ENCODE results near the gene LYPD6B. TPM values are rescaled to one million over a fixed set of nuclear protein-coding genes. Genes with fewer than 3 reads are reported as not detected.

LYPD6B gene
- total RNA-seq, 1 donor from 2014 or later, result not detected

- H3K4me1 Mint-ChIP-seq (ENCODE audit: low read depth), result peaks cover 19% of the 10 kb centered on the region
- intact Hi-C loops (cut with micrococcal nuclease), result no loop called here
- no peak overlapping the region for H3K4me3 Mint-ChIP-seq (ENCODE audit: low read depth)
Observed at GRCh38 chr2:149070681-149071320, 32.3 kb downstream of the LYPD6B start.

DNA sequence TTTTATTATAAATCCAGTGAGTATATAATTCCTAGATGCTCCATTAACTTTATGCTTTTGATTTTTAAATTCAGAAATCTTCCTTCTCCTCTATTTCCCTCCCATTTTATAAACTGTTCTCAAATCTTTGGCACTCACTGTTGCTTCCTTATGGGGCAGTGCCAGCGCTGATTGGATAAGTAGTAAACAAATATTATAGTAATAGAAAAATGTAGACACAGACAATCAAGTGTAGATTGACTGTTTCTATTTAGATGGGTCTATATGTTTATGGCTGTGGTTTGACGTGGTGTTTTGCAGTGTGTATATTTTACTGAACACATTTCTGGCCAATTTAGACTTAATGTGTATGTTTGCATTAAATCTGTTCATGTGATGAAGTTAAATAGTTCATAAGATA is 36.6 kb downstream of the LYPD6B start:
- intact Hi-C loops (cut with micrococcal nuclease), result no loop called here
- Mint-ChIP-seq H3K9me3 (no peaks in the 10 kb centered on the region), H3K27ac (no peak overlapping the region), H3K4me1 (ENCODE audit: low read depth) (peaks cover 4% of the 10 kb centered on the region), H3K4me3 (ENCODE audit: low read depth) (no peak overlapping the region), H3K27me3 (ENCODE audit: low read depth) (peaks cover 49% of the 10 kb centered on the region), H3K36me3 (ENCODE audit: low read depth) (no peaks in the 10 kb centered on the region)
- DNase-seq (ENCODE audit: low spot score), result no peak

More at GRCh38 chr2:149070681-149071320, 32.3 kb downstream of the LYPD6B start:
- Mint-ChIP-seq H3K27me3 (ENCODE audit: low read depth) (peaks cover 30% of the 10 kb centered on the region), H3K36me3 (ENCODE audit: low read depth) (no peaks in the 10 kb centered on the region), H3K27ac (no peak overlapping the region), H3K9me3 (no peaks in the 10 kb centered on the region)
- DNase-seq (ENCODE audit: low spot score), result no peak

DNA sequence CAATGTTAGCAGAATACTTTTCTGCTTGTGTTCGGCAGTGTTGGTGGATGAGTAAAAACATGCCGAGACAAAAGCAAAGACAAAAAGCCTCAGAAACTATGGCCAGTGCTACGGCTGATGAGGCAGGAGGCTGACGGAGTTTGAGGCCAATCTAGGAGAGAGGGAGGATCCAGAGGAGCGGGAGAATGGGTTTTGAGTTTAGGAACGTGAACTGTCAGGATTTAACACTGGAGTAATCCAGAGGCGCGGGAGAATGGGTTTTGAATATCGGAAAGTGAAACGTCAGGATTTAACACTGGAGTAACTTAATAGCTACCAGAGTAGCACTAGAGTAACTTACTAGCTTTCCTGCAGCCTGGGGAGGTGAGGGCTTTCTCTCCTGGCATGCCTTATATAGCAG is 37.4 kb downstream of the LYPD6B start:
- intact Hi-C loops (cut with micrococcal nuclease), result no loop called here
- no peaks in the 10 kb centered on the region for H3K4me1 Mint-ChIP-seq (ENCODE audit: low read depth)
- no peak for DNase-seq (ENCODE audit: low spot score)
- peaks cover 49% of the 10 kb centered on the region for H3K27me3 Mint-ChIP-seq (ENCODE audit: low read depth)
- H3K4me3 Mint-ChIP-seq (ENCODE audit: low read depth), result no peak overlapping the region
- H3K27ac Mint-ChIP-seq, result no peak overlapping the region
- H3K36me3 Mint-ChIP-seq (ENCODE audit: low read depth), result no peaks in the 10 kb centered on the region
- H3K9me3 Mint-ChIP-seq, result no peaks in the 10 kb centered on the region

GRCh38 chr2:149076863-149077412 is 38.4 kb downstream of the LYPD6B start:
- DNase-seq (ENCODE audit: low spot score), result no peak
- Mint-ChIP-seq H3K36me3 (ENCODE audit: low read depth) (no peaks in the 10 kb centered on the region), H3K4me1 (ENCODE audit: low read depth) (no peaks in the 10 kb centered on the region), H3K4me3 (ENCODE audit: low read depth) (no peak overlapping the region), H3K27me3 (ENCODE audit: low read depth) (peaks cover 44% of the 10 kb centered on the region), H3K9me3 (no peaks in the 10 kb centered on the region), H3K27ac (no peak overlapping the region)
- intact Hi-C loops (cut with micrococcal nuclease), result no loop called here

- Mint-ChIP-seq H3K27me3 (ENCODE audit: low read depth) (peaks cover 40% of the 10 kb centered on the region), H3K9me3 (no peaks in the 10 kb centered on the region), H3K4me3 (ENCODE audit: low read depth) (no peak overlapping the region), H3K36me3 (ENCODE audit: low read depth) (no peaks in the 10 kb centered on the region), H3K4me1 (ENCODE audit: low read depth) (no peaks in the 10 kb centered on the region), H3K27ac (no peak overlapping the region)
- intact Hi-C loops (cut with micrococcal nuclease), result no loop called here
- no peak for DNase-seq (ENCODE audit: low spot score)
Observed at GRCh38 chr2:149077861-149078260, 39.4 kb downstream of the LYPD6B start.

DNA sequence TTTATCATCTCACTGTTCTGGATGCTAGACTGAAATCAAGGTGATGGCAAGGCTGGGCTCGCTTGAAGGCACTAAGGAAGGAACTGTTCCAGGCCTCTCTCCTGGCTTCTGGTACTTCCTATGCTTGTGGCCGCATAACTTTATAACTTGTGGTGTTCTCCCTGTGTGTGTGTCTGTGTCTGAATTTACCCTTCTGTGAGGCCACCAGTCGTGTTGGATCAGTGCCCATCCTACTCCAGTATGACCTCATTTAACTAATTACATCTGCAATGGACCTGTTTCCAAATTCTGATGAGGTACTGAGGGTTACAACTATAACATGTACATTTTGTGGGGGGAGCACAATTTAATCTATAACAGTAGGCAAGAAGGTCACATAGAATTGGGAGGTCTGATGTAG is 41.6 kb downstream of the LYPD6B start:
- Mint-ChIP-seq H3K4me1 (ENCODE audit: low read depth) (no peaks in the 10 kb centered on the region), H3K4me3 (ENCODE audit: low read depth) (no peak overlapping the region), H3K27ac (no peak overlapping the region), H3K27me3 (ENCODE audit: low read depth) (peaks cover 43% of the 10 kb centered on the region), H3K36me3 (ENCODE audit: low read depth) (no peaks in the 10 kb centered on the region), H3K9me3 (no peaks in the 10 kb centered on the region)
- DNase-seq (ENCODE audit: low spot score), result no peak
- intact Hi-C loops (cut with micrococcal nuclease), result no loop called here

DNA sequence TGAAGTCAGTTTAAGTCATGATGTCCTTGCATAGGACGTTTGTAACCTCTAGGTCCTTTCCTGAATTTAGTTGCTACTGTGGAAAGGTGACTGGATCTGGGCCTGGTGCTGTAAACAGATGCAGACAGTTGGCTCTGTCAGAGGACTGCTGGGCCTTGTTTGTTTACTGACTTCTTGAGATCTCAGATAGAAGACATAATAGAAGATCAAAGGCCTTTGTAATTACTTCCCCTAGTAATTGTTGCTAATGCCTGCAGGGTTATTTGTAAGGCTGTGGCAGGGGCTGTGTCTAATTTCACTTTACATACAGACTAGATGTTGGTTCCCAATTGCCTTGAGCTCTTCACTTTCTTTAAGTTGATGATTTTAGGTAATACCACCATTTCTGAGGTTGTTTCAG is 42.5 kb downstream of the LYPD6B start:
- no peaks in the 10 kb centered on the region for H3K4me1 Mint-ChIP-seq (ENCODE audit: low read depth)
- intact Hi-C loops (cut with micrococcal nuclease), result no loop called here

DNA sequence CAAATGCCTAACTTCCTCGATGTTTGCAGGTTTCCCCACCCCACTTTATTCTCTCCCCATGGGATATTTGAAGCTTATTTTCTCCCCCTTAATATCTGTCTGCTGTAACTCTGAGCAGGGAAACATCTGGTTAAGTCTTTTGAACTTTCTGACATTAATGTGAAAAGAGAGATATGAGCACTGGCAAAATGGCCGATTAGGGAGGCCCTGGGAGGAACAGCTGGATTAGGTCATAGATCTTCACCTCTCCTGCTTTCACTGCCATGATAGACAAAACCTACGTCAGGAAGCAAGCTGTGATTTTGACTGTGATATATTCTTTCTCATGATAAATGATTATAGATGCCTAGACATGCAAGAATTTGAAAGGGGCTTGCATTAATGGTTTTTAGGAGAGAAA is 43.6 kb downstream of the LYPD6B start:
- Mint-ChIP-seq H3K4me1 (ENCODE audit: low read depth) (no peaks in the 10 kb centered on the region), H3K4me3 (ENCODE audit: low read depth) (no peak overlapping the region), H3K9me3 (no peaks in the 10 kb centered on the region), H3K27me3 (ENCODE audit: low read depth) (peaks cover 40% of the 10 kb centered on the region), H3K27ac (no peak overlapping the region), H3K36me3 (ENCODE audit: low read depth) (no peaks in the 10 kb centered on the region)
- DNase-seq (ENCODE audit: low spot score), result no peak
- intact Hi-C loops (cut with micrococcal nuclease), result no loop called here

More for the DNA sequence above, 42.5 kb downstream of the LYPD6B start:
- Mint-ChIP-seq H3K4me3 (ENCODE audit: low read depth) (no peak overlapping the region), H3K27ac (no peak overlapping the region), H3K27me3 (ENCODE audit: low read depth) (peaks cover 42% of the 10 kb centered on the region), H3K36me3 (ENCODE audit: low read depth) (no peaks in the 10 kb centered on the region), H3K9me3 (no peaks in the 10 kb centered on the region)
- DNase-seq (ENCODE audit: low spot score), result no peak

DNA sequence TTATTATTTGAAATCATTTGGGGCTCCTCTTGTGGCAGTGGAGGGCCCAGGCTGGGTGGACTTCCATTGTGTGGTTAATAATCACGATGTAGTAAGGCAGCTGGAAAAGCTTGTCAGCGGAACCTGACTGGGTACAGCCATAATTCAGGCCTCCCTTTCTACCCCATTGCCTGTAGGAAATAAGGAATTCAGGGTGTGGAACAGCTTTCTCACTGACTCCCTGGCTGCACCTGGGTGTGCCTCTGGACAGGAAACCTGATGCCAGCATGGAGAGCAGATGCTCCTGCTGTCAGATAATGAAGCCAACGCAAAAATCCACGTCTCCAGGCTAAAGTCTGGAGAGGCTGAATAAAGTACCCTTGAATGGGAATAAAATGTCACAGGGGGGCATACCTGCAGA is 44.2 kb downstream of the LYPD6B start:
- Mint-ChIP-seq H3K27me3 (ENCODE audit: low read depth) (peaks cover 36% of the 10 kb centered on the region), H3K36me3 (ENCODE audit: low read depth) (no peaks in the 10 kb centered on the region), H3K27ac (no peak overlapping the region), H3K4me1 (ENCODE audit: low read depth) (no peaks in the 10 kb centered on the region), H3K4me3 (ENCODE audit: low read depth) (no peak overlapping the region), H3K9me3 (no peaks in the 10 kb centered on the region)
- DNase-seq (ENCODE audit: low spot score), result no peak
- intact Hi-C loops (cut with micrococcal nuclease), result no loop called here

DNA sequence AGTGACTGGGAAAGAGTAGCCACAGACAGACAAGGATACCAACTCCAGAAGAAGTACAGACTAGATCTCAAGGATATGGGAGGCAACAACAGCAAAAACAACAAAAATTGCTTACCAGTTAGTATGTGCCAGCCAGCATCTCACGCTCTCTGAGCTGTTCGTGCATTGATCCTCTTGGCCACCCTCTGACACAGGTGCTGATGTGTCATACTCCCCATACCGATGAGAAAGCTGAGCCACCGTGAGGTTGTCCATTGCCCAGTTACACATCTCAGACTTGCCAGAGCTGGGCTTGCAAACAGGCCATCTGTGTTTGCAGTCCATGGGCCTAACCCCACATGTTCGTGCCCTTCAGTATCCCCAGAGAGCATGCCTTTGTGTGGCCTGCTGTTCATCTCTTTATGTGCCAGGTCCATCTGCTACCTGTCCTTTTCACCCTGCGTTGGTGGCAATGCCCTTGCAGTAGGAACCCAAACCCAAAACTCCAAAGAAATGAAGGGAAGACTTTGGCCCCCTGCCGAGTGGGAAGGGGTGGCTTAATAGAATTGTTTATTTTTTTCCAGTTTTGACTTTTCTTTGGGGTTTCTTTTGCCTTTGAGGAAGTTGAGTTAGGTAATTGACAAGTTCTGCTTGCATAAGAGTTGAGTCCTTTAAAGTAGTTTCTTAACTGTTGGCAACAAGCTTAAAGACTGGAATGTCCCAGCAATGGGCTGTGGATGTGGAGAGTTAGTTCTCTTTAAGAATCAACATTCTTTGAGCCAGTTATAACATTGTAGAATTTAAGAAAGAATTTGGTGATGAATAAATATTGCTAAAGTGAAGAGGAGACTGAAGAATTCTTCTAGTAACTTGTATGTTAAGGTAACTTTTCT is 46.7 kb downstream of the LYPD6B start:
- intact Hi-C loops (cut with micrococcal nuclease), result no loop called here
- Mint-ChIP-seq H3K27ac (no peak overlapping the region), H3K4me1 (ENCODE audit: low read depth) (peaks cover 2% of the 10 kb centered on the region), H3K9me3 (no peaks in the 10 kb centered on the region), H3K27me3 (ENCODE audit: low read depth) (peaks cover 34% of the 10 kb centered on the region), H3K36me3 (ENCODE audit: low read depth) (no peaks in the 10 kb centered on the region), H3K4me3 (ENCODE audit: low read depth) (no peak overlapping the region)
- DNase-seq (ENCODE audit: low spot score), result no peak

GRCh38 chr2:149087751-149088150 is 49.3 kb downstream of the LYPD6B start:
- peaks cover 2% of the 10 kb centered on the region for H3K4me1 Mint-ChIP-seq (ENCODE audit: low read depth)
- no peak for DNase-seq (ENCODE audit: low spot score)
- H3K27ac Mint-ChIP-seq, result no peak overlapping the region
- H3K9me3 Mint-ChIP-seq, result no peaks in the 10 kb centered on the region
- intact Hi-C loops (cut with micrococcal nuclease), result no loop called here
- H3K27me3 Mint-ChIP-seq (ENCODE audit: low read depth), result peaks cover 42% of the 10 kb centered on the region
- H3K4me3 Mint-ChIP-seq (ENCODE audit: low read depth), result no peak overlapping the region
- no peaks in the 10 kb centered on the region for H3K36me3 Mint-ChIP-seq (ENCODE audit: low read depth)

- Mint-ChIP-seq H3K4me3 (ENCODE audit: low read depth) (no peak overlapping the region), H3K27ac (no peak overlapping the region), H3K27me3 (ENCODE audit: low read depth) (peaks cover 39% of the 10 kb centered on the region), H3K4me1 (ENCODE audit: low read depth) (peaks cover 2% of the 10 kb centered on the region), H3K9me3 (no peaks in the 10 kb centered on the region), H3K36me3 (ENCODE audit: low read depth) (no peaks in the 10 kb centered on the region)
- no peak for DNase-seq (ENCODE audit: low spot score)
- intact Hi-C loops (cut with micrococcal nuclease), result no loop called here
Observed at GRCh38 chr2:149089068-149089467, 50.6 kb downstream of the LYPD6B start.

DNA sequence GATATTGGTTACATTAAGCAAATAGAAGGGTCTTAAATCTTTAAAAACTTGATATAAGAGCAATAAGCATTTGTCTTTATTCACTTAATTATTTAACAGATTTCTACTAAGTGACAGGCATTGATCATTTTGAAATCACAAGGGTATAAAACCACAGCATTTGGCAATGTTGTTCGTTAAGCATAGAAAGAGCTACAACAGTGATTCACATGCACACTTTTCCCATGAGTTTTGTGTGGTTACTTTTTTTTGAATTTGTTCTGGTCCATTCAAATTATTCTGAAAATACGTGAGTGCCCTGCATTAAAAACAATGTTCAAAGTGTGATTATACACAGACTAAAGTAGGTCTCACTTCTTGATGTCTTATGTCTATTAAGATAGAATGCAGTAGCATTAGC is 52.2 kb downstream of the LYPD6B start:
- peaks cover 2% of the 10 kb centered on the region for H3K4me1 Mint-ChIP-seq (ENCODE audit: low read depth)
- intact Hi-C loops (cut with micrococcal nuclease), result no loop called here
- H3K4me3 Mint-ChIP-seq (ENCODE audit: low read depth), result no peak overlapping the region

More for the DNA sequence above, 52.2 kb downstream of the LYPD6B start:
- Mint-ChIP-seq H3K27ac (no peak overlapping the region), H3K27me3 (ENCODE audit: low read depth) (peaks cover 35% of the 10 kb centered on the region), H3K9me3 (no peaks in the 10 kb centered on the region), H3K36me3 (ENCODE audit: low read depth) (no peaks in the 10 kb centered on the region)
- DNase-seq (ENCODE audit: low spot score), result no peak

All from activated T-helper 2 cell treated with anti-CD3 and anti-CD28 coated beads, Interferon-gamma antibody, Interleukin-2, Interleukin-4, amounts not matched to agents 10 μg/mL and 5 μg/mL and 100 μg/mL, durations not matched to agents 14 hours and 24 hours and 36 hours (primary cell).